ENCODE measurements around the gene ABCC1. TPM values are rescaled to one million over a fixed set of nuclear protein-coding genes. Genes with fewer than 3 reads are reported as not detected.
"Not testable (repeated sequence)": the region's sequence is repeated elsewhere in the genome, so short reads cannot be mapped to it uniquely, and the experiment has no call there.

Gene ABCC1
- total and polyA plus RNA-seq, 2 experiments from 2014 or later = 7.0 to 9.3 TPM

- H2AFZ ChIP-seq = no peak overlapping the region
- no peak overlapping the region for H3K4me2 ChIP-seq
- peaks cover 12% of the 10 kb centered on the region for H3K4me1 ChIP-seq (ENCODE audit: insufficient read depth)
- no peaks in the 10 kb centered on the region for H3K36me3 ChIP-seq (replicated peaks; ENCODE audit: insufficient read depth, low read depth)
- no peak overlapping the region for H3K4me3 ChIP-seq
- no peaks in the 10 kb centered on the region for H3K9me2 ChIP-seq (replicated peaks; ENCODE audit: insufficient read depth)
- no peaks in the 10 kb centered on the region for H3K27me3 ChIP-seq
- no peak for DNase-seq (ENCODE audit: low spot score)
- no peak overlapping the region for H3K27ac ChIP-seq
- no peaks in the 10 kb centered on the region for H3K9me3 ChIP-seq (ENCODE audit: low read depth)
- no peak for TF ChIP-seq EZH2 (IDR thresholded peaks at IDR 0.05; ENCODE audit: borderline replicate concordance)
- no peak for TF ChIP-seq EZH2phosphoT487 (IDR thresholded peaks at IDR 0.05; ENCODE audit: low read depth, severe bottlenecking, unreplicated experiment)
- TF ChIP-seq CTCF (IDR thresholded peaks at IDR 0.05; ENCODE audit: poor library complexity) = no peak
- no peaks in the 10 kb centered on the region for H4K20me1 ChIP-seq (ENCODE audit: insufficient read depth, poor library complexity, severe bottlenecking)
- peaks cover 81% of the 10 kb centered on the region for H3K79me2 ChIP-seq
- 84% methylated on average over 17 of the region's 17 CpGs for WGBS (ENCODE audit: low lambda C conversion rate, missing lambda C conversion rate)
These were observed 4.8 kb downstream of the ABCC1 start for GRCh38 chr16:15953929-15954813.

GRCh38 chr16:15954814-15955151 is 5.4 kb downstream of the ABCC1 start:
- H3K9me2 ChIP-seq (replicated peaks; ENCODE audit: insufficient read depth) = no peaks in the 10 kb centered on the region
- H4K20me1 ChIP-seq (ENCODE audit: insufficient read depth, poor library complexity, severe bottlenecking) = no peaks in the 10 kb centered on the region
- no peaks in the 10 kb centered on the region for H3K36me3 ChIP-seq (replicated peaks; ENCODE audit: insufficient read depth, low read depth)
- H3K4me1 ChIP-seq (ENCODE audit: insufficient read depth) = peaks cover 12% of the 10 kb centered on the region
- WGBS (ENCODE audit: low lambda C conversion rate, missing lambda C conversion rate) = 94% methylated on average over 11 of the region's 11 CpGs
- H2AFZ ChIP-seq = no peak overlapping the region
- H3K4me2 ChIP-seq = no peak overlapping the region
- DNase-seq (ENCODE audit: low spot score) = no peak
- no peak overlapping the region for H3K4me3 ChIP-seq
- no peaks in the 10 kb centered on the region for H3K9me3 ChIP-seq (ENCODE audit: low read depth)
- no peak overlapping the region for H3K27ac ChIP-seq
- H3K27me3 ChIP-seq = no peaks in the 10 kb centered on the region
- no peak for TF ChIP-seq EZH2 (IDR thresholded peaks at IDR 0.05; ENCODE audit: borderline replicate concordance)
- no peak for TF ChIP-seq EZH2phosphoT487 (IDR thresholded peaks at IDR 0.05; ENCODE audit: low read depth, severe bottlenecking, unreplicated experiment)
- TF ChIP-seq CTCF (IDR thresholded peaks at IDR 0.05; ENCODE audit: poor library complexity) = no peak
- H3K79me2 ChIP-seq = peaks cover 83% of the 10 kb centered on the region

- TF ChIP-seq EZH2phosphoT487 (IDR thresholded peaks at IDR 0.05; ENCODE audit: low read depth, severe bottlenecking, unreplicated experiment) = no peak
- TF ChIP-seq CTCF (IDR thresholded peaks at IDR 0.05; ENCODE audit: poor library complexity) = no peak
- TF ChIP-seq EZH2 (IDR thresholded peaks at IDR 0.05; ENCODE audit: borderline replicate concordance) = no peak
- Histone ChIP-seq H3K36me3 (replicated peaks; ENCODE audit: insufficient read depth, low read depth) (no peaks in the 10 kb centered on the region), H3K4me1 (ENCODE audit: insufficient read depth) (peaks cover 12% of the 10 kb centered on the region), H3K79me2 (peaks cover 84% of the 10 kb centered on the region), H3K4me3 (no peak overlapping the region), H3K9me2 (replicated peaks; ENCODE audit: insufficient read depth) (no peaks in the 10 kb centered on the region), H3K9me3 (ENCODE audit: low read depth) (no peaks in the 10 kb centered on the region), H4K20me1 (ENCODE audit: insufficient read depth, poor library complexity, severe bottlenecking) (no peaks in the 10 kb centered on the region), H3K4me2 (no peak overlapping the region), H3K27ac (no peak overlapping the region), H2AFZ (no peak overlapping the region), H3K27me3 (no peaks in the 10 kb centered on the region)
- 91% methylated on average over 4 of the region's 4 CpGs for WGBS (ENCODE audit: low lambda C conversion rate, missing lambda C conversion rate)
- DNase-seq (ENCODE audit: low spot score) = no peak
These were observed 6.0 kb downstream of the ABCC1 start for GRCh38 chr16:15955425-15955824.

- H3K36me3 ChIP-seq (replicated peaks; ENCODE audit: insufficient read depth, low read depth); H4K20me1 ChIP-seq (ENCODE audit: insufficient read depth, poor library complexity, severe bottlenecking); H3K4me1 ChIP-seq (ENCODE audit: insufficient read depth); H3K27ac ChIP-seq; H3K9me2 ChIP-seq (replicated peaks; ENCODE audit: insufficient read depth); H2AFZ ChIP-seq; H3K4me2 ChIP-seq; H3K27me3 ChIP-seq; DNase-seq (ENCODE audit: low spot score); H3K4me3 ChIP-seq; H3K9me3 ChIP-seq (ENCODE audit: low read depth): not testable (repeated sequence)
- H3K79me2 ChIP-seq = peaks cover 80% of the 10 kb centered on the region
- WGBS (ENCODE audit: low lambda C conversion rate, missing lambda C conversion rate) = 98% methylated on average over 6 of the region's 6 CpGs
These were observed 6.7 kb downstream of the ABCC1 start for GRCh38 chr16:15956106-15956505.
